Heart left ventricle (tissue), 16 donors: ENCODE measurements around the gene TMSB4X. TPM values are rescaled to one million over a fixed set of nuclear protein-coding genes. Genes with fewer than 3 reads are reported as not detected.

Source experiments
- ATAC-seq, 4 donors: fragments of 200-7000 bp; cut with Tn5 transposase; one replicate each; pipeline ENCODE4 v1.9.1; 2020 to 2022; ENCODE audit warnings: moderate library complexity in 4 of 4, mild to moderate bottlenecking in 3 of 4, moderate number of reproducible peaks in 1 of 4
- DNase-seq, 5 donors: peaks; one replicate each; pipeline ENCODE4 v3.0.0-alpha.2; 2020
- H3K27ac ChIP-seq, 12 donors: fragments of 200-600 bp; sonication (generic) in 4 of 12; one replicate each; pipeline versions ENCODE4 v1.5.0 to v1.8.0; 2016 to 2022; ENCODE audit warnings: mild to moderate bottlenecking in 2 of 12
- H3K27me3 ChIP-seq, 9 donors: fragments of 200-600 bp; sonication (generic) in 2 of 9; one replicate each; pipeline versions ENCODE4 v1.5.1 to v1.8.0; 2016 to 2022; ENCODE audit warnings: mild to moderate bottlenecking in 3 of 9
- H3K36me3 ChIP-seq, 9 donors: fragments of 200-600 bp; sonication (generic) in 2 of 9; one replicate each; pipeline versions ENCODE4 v1.5.0 to v1.8.0; 2018 to 2022; ENCODE audit warnings: mild to moderate bottlenecking in 2 of 9
- H3K4me1 ChIP-seq, 12 donors: fragments of 200-600 bp; sonication (generic) in 4 of 12; one replicate each; pipeline versions ENCODE4 v1.5.0 to v1.8.0; 2016 to 2022; ENCODE audit warnings: mild to moderate bottlenecking in 3 of 12
- H3K4me3 ChIP-seq, 12 donors: fragments of 200-600 bp; sonication (generic) in 4 of 12; one replicate each; pipeline versions ENCODE4 v1.5.0 to v1.8.0; 2017 to 2022; ENCODE audit warnings: mild to moderate bottlenecking in 9 of 12, moderate library complexity in 4 of 12
- H3K9me3 ChIP-seq, 12 donors: fragments of 200-600 bp; sonication (generic) in 4 of 12; one replicate each; pipeline versions ENCODE4 v1.5.0 to v1.8.0; 2016 to 2022; ENCODE audit warnings: mild to moderate bottlenecking in 1 of 12
- POLR2A ChIP-seq, 2 donors: fragments of 450-650 bp; IDR thresholded peaks; one replicate each; pipeline ENCODE4 v1.6.1; 2017; ENCODE audit warnings: antibody characterized with exemption in 2 of 2, mild to moderate bottlenecking in 2 of 2, moderate library complexity in 2 of 2
- WGBS, 4 donors: extraction: QIAGEN DNeasy Blood & Tissue Kit in 2 of 4; methylation state at CpG; one replicate each; pipeline versions ENCODE4 v1.1.5 to v1.1.7; 2013 to 2018; 5-methylcytosine and 5-hydroxymethylcytosine counted together
- intact Hi-C, 10 donors: fragments of 100-400 bp; cut with DNase I; formaldehyde crosslinking; loops; one replicate each; pipeline versions ENCODE4 v1.11.1 to v1.14.2; 2022
- polyA plus RNA-seq, 2 donors: library from polyadenylated mRNA; stranded (reverse); fragments of 200-250 nt; gene quantifications; one replicate each; pipeline ENCODE4 v1.2.3, GENCODE V29; 2013
- total RNA-seq, 9 donors: library from RNA; depleted of rRNA in 2 of 9; stranded (reverse); fragments of >200 nt in 2 of 9; fragmentation: NEBNext Ultra II Directional in 3 of 9; extraction: Animal tissue kit (Norgen Biotek cat#: 25700) in 3 of 9; gene quantifications; one replicate each; pipeline versions ENCODE4 v1.1.0 to v1.2.4, GENCODE V29; 2016 to 2023
- TF ChIP-seq, protein P1 (sequence below), 12 donors: fragments of 200-600 bp; sonication (generic) in 4 of 12; IDR thresholded peaks; one replicate each; pipeline versions ENCODE4 v1.5.0 to v1.8.0; 2018 to 2022; ENCODE audit warnings: antibody characterized with exemption in 12 of 12, mild to moderate bottlenecking in 5 of 12
- donor health status: ischemic (EF 13 %, LVEDD 7.1; RV severe dilation, severe dysfunction).
- donor health status: healthy with polysubstance abuse.
- donor health status: DM: no; HTN: yes; CAD: no.
- donor health status: DM: no; HTN: no; CAD: no.
- donor health status: ischemic (EF 25% LVEDD 6.9; RV normal size, moderate dysfunction).
- donor health status: ischemic (EF 25% LVEDD 5.7; RV mildly dilated, moderate dysfunction).
- donor health status: healthy.
- donor health status: DM: yes; HTN: yes; CAD: no.
- donor health status: ischemic (EF 35%, LVEDD 5.7; RV mildly dilated, moderate dysfunction).
- donor health status: nonischemic (EF 11% LVEDD 7.7; RV severe dilation, severe dysfunction).
- donor health status: DM: yes; HTN: yes; CAD: no.
- donor health status: PGD.
- donor health status: ischemic (EF 29% LVEDD 5.4; RV normal size, mild dysfunction).
- donor health status: nonischemic (EF 23%, LVEDD 6.1; RV moderate dilation, normal function).

Gene TMSB4X
- total and polyA plus RNA-seq, 11 donors: 689 to 3,543 (median 1,264) TPM

DNA sequence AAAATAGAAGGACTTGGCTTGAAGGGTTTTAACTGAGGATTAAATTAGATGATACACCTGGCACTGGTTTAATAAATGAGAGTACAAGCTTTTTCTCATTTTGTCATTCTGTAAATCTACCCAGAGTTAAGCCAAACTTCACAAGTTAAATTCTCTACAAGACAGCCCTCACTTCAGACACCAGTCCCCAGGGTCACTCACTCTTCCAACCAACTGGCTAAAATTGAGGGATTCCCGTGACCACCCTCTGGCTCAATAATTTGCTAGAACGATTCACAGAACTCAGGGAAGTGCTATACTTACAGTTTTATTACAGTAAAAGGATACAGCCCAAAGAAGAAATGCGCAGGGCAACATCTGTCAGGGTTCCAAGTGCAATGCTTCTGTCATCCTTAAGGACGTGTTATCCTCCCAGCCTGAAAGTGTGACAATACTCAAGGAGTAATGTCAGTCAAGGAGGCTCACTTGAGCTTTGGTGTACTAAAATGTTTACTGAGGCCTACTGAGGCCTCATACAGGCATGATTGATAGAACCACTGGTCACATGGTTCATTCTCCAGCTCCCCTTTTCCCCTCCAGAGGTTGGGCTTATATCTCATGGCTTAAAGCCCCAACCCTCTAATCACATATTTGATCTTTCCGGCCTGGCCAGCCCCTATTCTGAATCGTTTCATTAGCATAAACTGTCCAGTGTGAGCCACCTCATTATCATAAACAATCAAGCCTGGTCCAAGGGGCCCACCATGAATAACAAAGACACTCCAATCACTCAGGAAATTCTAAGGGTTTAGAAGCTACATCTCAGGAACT, 9.6 kb upstream of the TMSB4X start:
- DNase-seq: no peak
- ATAC-seq: no peak
- Histone ChIP-seq H3K4me3 (no peak overlapping the region), H3K4me1 (peaks cover 0 to 35% (median 0%) of the 10 kb centered on the region in 12 donors), H3K9me3 (no peaks in the 10 kb centered on the region), H3K27me3 (peaks cover 0 to 11% (median 0%) of the 10 kb centered on the region in 9 donors), H3K36me3 (no peaks in the 10 kb centered on the region), H3K27ac (no peak overlapping the region)
- WGBS, 4 donors: 78 to 85% (median 81%) methylated on average over 6 of the region's 6 CpGs
- no peak for TF ChIP-seq POLR2A (IDR thresholded peaks at IDR 0.05)
- TF ChIP-seq, protein P1, sequence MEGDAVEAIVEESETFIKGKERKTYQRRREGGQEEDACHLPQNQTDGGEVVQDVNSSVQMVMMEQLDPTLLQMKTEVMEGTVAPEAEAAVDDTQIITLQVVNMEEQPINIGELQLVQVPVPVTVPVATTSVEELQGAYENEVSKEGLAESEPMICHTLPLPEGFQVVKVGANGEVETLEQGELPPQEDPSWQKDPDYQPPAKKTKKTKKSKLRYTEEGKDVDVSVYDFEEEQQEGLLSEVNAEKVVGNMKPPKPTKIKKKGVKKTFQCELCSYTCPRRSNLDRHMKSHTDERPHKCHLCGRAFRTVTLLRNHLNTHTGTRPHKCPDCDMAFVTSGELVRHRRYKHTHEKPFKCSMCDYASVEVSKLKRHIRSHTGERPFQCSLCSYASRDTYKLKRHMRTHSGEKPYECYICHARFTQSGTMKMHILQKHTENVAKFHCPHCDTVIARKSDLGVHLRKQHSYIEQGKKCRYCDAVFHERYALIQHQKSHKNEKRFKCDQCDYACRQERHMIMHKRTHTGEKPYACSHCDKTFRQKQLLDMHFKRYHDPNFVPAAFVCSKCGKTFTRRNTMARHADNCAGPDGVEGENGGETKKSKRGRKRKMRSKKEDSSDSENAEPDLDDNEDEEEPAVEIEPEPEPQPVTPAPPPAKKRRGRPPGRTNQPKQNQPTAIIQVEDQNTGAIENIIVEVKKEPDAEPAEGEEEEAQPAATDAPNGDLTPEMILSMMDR (IDR thresholded peaks at IDR 0.05): no peak
- intact Hi-C loops: no loop called here

DNA sequence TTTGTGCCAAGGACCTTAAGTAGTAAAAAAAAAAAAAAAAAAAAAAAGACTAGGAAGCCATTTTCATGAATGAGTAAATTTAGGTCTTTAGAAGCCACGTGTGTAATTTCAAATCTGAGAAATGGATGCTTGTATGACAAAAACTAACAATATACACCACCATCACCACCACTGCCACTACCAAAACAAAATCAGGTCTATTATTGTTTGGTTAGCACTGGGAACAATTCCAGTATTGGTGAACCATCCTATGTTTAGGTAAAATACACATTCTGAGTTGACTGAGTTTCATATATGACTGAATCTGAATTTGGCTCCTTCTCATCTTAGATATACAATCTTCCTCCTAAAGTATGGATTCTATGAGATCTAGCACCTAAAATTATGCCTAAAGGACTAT, 8.8 kb upstream of the TMSB4X start:
- peaks cover 0 to 35% (median 1%) of the 10 kb centered on the region in 12 donors for H3K4me1 ChIP-seq
- 62 to 91% (median 78%) methylated on average over 1 of the region's 1 CpG for WGBS, 4 donors
- TF ChIP-seq POLR2A (IDR thresholded peaks at IDR 0.05): no peak
- TF ChIP-seq, protein P1 (IDR thresholded peaks at IDR 0.05): no peak
- no peak for ATAC-seq
- intact Hi-C loops: no loop called here
- no peaks in the 10 kb centered on the region for H3K36me3 ChIP-seq
- H3K27me3 ChIP-seq: peaks cover 0 to 11% (median 0%) of the 10 kb centered on the region in 9 donors
- no peak for DNase-seq
- no peaks in the 10 kb centered on the region for H3K9me3 ChIP-seq
- H3K27ac ChIP-seq: no peak overlapping the region
- H3K4me3 ChIP-seq: no peak overlapping the region

DNA sequence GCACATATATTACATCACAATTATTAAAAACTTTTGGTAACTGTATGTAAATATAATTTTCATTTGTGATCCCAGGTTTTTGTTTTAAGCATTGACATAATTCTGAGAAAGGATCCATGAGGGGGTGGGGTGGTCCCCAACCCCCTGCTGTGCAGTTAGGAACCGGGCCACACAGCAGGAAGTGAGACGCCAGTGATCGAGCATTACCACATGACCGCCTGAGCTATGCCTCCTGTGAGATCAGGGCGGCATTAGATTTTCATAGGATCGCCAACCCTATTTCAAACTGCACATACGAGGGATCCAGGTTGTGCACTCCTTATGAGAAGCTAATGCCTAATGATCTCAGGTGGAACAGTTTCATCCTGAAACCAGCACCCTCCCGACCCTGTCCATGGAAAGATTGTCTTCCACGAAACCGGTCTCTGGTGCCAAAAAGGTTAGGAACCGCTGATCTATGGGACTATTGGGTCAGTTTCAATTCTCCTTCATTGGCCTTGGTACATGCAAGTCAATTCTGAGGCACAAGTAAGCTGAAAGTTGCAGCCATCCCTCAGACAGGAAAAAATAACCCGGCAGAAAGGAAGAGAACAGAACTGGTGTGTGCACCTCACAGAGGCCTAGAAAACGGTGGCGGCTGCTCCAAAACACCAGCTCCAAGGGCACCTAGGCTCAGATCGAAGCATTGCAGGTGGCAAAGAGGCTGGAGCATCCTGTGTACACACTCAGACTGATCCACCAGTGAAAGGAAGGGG, 7.0 kb upstream of the TMSB4X start:
- ATAC-seq: no peak
- Histone ChIP-seq H3K36me3 (no peaks in the 10 kb centered on the region), H3K9me3 (no peaks in the 10 kb centered on the region), H3K27me3 (peaks cover 0 to 11% (median 0%) of the 10 kb centered on the region in 9 donors), H3K4me3 (peak overlapping the region in 1 of 12 donors; percentile 5), H3K27ac (peak overlapping the region in 1 of 12 donors; percentile 71), H3K4me1 (peaks cover 0 to 40% (median 7%) of the 10 kb centered on the region in 12 donors)
- 78 to 86% (median 80%) methylated on average over 14 to 15 of the region's 15 CpGs for WGBS, 4 donors
- no peak for DNase-seq
- TF ChIP-seq, protein P1 (IDR thresholded peaks at IDR 0.05): no peak
- no peak for TF ChIP-seq POLR2A (IDR thresholded peaks at IDR 0.05)
- intact Hi-C loops: no loop called here
